OCI-LY3 (cell line): Measurements from ENCODE around the gene B9D2.

ENCODE experiments used
- EZH2phosphoT487 ChIP-seq: fragments of 200-600 bp; shearing (Covaris generic); IDR thresholded peaks from 2 replicates; pipeline ENCODE4 v1.6.1; 2018; ENCODE audit warnings: antibody characterized with exemption, mixed run types, low read depth
- TF ChIP-seq, protein P1 (sequence below): fragments of 200-600, 300-600 bp; sonication (generic); IDR thresholded peaks from 2 replicates; pipeline ENCODE4 v1.5.1; 2014; ENCODE audit warnings: antibody characterized with exemption, low read length, low read depth

DNA sequence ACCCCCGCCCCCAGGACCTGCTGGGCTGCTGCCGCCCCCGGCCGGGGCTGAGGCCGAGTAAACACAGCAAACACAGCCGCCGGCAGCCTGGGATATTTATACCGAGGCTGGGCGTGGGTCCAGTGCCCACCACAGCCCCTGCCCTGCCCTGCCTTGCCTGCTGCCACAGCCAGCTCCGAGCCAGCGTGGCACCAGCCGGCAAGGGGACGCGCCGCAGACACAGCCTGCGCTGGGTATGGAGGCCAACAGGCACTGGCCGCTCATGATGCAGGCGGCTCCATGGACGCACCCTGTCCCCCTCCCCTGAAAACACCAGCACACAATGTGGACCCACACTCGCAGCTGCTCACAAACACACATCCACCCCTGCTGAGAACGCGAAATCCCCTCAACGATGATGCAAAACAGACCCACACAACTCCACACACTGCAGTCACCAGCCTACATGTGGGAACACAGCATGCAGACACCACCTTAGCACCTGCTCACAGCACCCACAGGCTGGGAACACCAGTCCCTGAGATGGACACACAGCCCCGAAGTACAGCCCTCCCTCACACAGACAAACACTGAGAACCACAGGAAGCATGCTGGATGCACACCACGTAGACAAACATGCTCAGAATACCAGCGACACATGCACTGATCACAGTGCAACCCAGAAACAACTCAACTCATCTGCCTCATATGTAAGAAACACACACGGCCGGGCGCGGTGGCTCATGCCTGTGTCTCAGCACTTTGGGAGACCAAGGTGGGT is 37.8 kb downstream of the B9D2 start:
- TF ChIP-seq, protein P1, sequence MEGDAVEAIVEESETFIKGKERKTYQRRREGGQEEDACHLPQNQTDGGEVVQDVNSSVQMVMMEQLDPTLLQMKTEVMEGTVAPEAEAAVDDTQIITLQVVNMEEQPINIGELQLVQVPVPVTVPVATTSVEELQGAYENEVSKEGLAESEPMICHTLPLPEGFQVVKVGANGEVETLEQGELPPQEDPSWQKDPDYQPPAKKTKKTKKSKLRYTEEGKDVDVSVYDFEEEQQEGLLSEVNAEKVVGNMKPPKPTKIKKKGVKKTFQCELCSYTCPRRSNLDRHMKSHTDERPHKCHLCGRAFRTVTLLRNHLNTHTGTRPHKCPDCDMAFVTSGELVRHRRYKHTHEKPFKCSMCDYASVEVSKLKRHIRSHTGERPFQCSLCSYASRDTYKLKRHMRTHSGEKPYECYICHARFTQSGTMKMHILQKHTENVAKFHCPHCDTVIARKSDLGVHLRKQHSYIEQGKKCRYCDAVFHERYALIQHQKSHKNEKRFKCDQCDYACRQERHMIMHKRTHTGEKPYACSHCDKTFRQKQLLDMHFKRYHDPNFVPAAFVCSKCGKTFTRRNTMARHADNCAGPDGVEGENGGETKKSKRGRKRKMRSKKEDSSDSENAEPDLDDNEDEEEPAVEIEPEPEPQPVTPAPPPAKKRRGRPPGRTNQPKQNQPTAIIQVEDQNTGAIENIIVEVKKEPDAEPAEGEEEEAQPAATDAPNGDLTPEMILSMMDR = no peak
- no peak for TF ChIP-seq EZH2phosphoT487
